Upper lobe of left lung (tissue), 6 donors: ENCODE measurements around the gene OPCML. TPM values are rescaled to one million over a fixed set of nuclear protein-coding genes. Genes with fewer than 3 reads are reported as not detected.

Experiments
- ATAC-seq, 2 donors: fragments of 200-7000 bp; cut with Tn5 transposase; one replicate each; pipeline ENCODE4 v1.9.1; 2022; ENCODE audit warnings: mild to moderate bottlenecking in 2 of 2, moderate library complexity in 2 of 2; ENCODE audit not compliant: low FRiP score in 2 of 2
- DNase-seq, 2 donors: peaks; one replicate each; pipeline ENCODE4 v3.0.0-alpha.2; 2019 to 2020
- H3K27ac ChIP-seq, 4 donors: fragments of 200-600 bp; sonication (generic); one replicate each; pipeline ENCODE4 v1.5.1; 2016 to 2019
- H3K27me3 ChIP-seq, 4 donors: fragments of 200-600 bp; sonication (generic); one replicate each; pipeline ENCODE4 v1.5.1; 2017 to 2019
- H3K36me3 ChIP-seq, 4 donors: fragments of 200-600 bp; sonication (generic); one replicate each; pipeline ENCODE4 v1.5.1; 2016 to 2019
- H3K4me1 ChIP-seq, 4 donors: fragments of 200-600 bp; sonication (generic); one replicate each; pipeline ENCODE4 v1.5.1; 2018 to 2019
- H3K4me3 ChIP-seq, 4 donors: fragments of 200-600 bp; sonication (generic); one replicate each; pipeline ENCODE4 v1.5.1; 2017 to 2019; ENCODE audit warnings: mild to moderate bottlenecking in 2 of 4, moderate library complexity in 1 of 4
- H3K9me3 ChIP-seq, 4 donors: fragments of 200-600 bp; sonication (generic); one replicate each; pipeline ENCODE4 v1.5.1; 2018 to 2019
- EP300 ChIP-seq, 4 donors: sonication (generic); formaldehyde crosslinking; IDR thresholded peaks; one replicate each; pipeline ENCODE4 v1.5.1; 2017; ENCODE audit warnings: antibody characterized with exemption in 4 of 4, control low read depth in 2 of 4
- POLR2A ChIP-seq, 4 donors: fragments of 450-650 bp; IDR thresholded peaks; one replicate each; pipeline ENCODE4 v1.5.1; 2016 to 2017; ENCODE audit warnings: antibody characterized with exemption in 4 of 4, mild to moderate bottlenecking in 2 of 4
- POLR2AphosphoS5 ChIP-seq, 2 donors: sonication (generic); formaldehyde crosslinking; IDR thresholded peaks; one replicate each; pipeline ENCODE4 v1.5.1; 2017; ENCODE audit warnings: antibody characterized with exemption in 2 of 2
- WGBS, 2 donors: methylation state at CpG; one replicate each; pipeline ENCODE4 v1.1.5; 2017 to 2018; 5-methylcytosine and 5-hydroxymethylcytosine counted together
- total RNA-seq, 6 donors: library from RNA; depleted of rRNA in 4 of 6; stranded (reverse); fragments of >200 nt in 4 of 6; gene quantifications; one replicate each; pipeline versions ENCODE4 v1.1.0 to v1.2.1, GENCODE V29; 2016 to 2021
- TF ChIP-seq, protein P1 (sequence below), 6 experiments: fragments of 450-650 bp in 4 of 6; fragments of 200-600 bp in 2 of 6; sonication (generic) in 2 of 6; IDR thresholded peaks; one replicate each; pipeline ENCODE4 v1.5.1; 2016 to 2019; ENCODE audit warnings: antibody characterized with exemption in 6 of 6
- donor health status: DM: no; HTN: no; CAD: no; lungs with moderate emphysema.
- donor health status: DM: no; HTN: yes; CAD: no; lungs with severe emphysema.

The OPCML gene
- total RNA-seq, 6 donors from 2014 or later, result 0.10 TPM; not detected in 5

GRCh38 chr11:132788816-132789325 is 743.4 kb downstream of the OPCML start:
- no peak overlapping the region for H3K27ac ChIP-seq
- H3K4me3 ChIP-seq, result no peak overlapping the region
- H3K9me3 ChIP-seq, result no peaks in the 10 kb centered on the region
- DNase-seq (no peak), ATAC-seq (no peak)
- TF ChIP-seq EP300 (IDR thresholded peaks at IDR 0.05) (no peak), POLR2A (IDR thresholded peaks at IDR 0.05) (no peak), POLR2AphosphoS5 (IDR thresholded peaks at IDR 0.05) (no peak)
- TF ChIP-seq, protein P1, sequence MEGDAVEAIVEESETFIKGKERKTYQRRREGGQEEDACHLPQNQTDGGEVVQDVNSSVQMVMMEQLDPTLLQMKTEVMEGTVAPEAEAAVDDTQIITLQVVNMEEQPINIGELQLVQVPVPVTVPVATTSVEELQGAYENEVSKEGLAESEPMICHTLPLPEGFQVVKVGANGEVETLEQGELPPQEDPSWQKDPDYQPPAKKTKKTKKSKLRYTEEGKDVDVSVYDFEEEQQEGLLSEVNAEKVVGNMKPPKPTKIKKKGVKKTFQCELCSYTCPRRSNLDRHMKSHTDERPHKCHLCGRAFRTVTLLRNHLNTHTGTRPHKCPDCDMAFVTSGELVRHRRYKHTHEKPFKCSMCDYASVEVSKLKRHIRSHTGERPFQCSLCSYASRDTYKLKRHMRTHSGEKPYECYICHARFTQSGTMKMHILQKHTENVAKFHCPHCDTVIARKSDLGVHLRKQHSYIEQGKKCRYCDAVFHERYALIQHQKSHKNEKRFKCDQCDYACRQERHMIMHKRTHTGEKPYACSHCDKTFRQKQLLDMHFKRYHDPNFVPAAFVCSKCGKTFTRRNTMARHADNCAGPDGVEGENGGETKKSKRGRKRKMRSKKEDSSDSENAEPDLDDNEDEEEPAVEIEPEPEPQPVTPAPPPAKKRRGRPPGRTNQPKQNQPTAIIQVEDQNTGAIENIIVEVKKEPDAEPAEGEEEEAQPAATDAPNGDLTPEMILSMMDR (IDR thresholded peaks at IDR 0.05), result no peak
- H3K4me1 ChIP-seq, result no peaks in the 10 kb centered on the region
- H3K27me3 ChIP-seq, result no peaks in the 10 kb centered on the region
- WGBS, 2 donors, result 59 to 60% methylated on average over 6 of the region's 6 CpGs
- H3K36me3 ChIP-seq, result no peaks in the 10 kb centered on the region

DNA sequence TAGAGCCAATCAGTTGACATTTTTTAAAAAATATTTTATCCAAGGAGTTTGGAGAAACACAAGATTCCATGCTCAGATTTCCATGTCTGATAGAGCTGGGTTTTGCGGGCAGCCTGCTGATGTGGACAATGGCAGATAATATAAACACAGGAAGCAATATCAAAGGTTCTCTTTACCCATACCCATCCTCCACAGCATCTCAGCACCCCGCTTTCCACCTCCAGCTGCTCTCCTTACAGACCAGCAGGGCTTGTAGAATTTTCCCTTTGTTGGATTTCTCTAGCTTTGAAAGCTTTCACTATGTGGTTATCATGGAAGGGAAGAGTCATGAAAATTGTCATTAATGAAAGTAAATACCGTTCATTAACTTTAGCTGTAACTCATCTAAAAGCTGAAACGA is 746.4 kb downstream of the OPCML start:
- Histone ChIP-seq H3K27me3 (no peaks in the 10 kb centered on the region), H3K27ac (no peak overlapping the region), H3K4me3 (no peak overlapping the region), H3K9me3 (no peaks in the 10 kb centered on the region), H3K36me3 (no peaks in the 10 kb centered on the region), H3K4me1 (no peaks in the 10 kb centered on the region)
- DNase-seq (no peak), ATAC-seq (no peak)
- WGBS, 2 donors, result 61 to 65% methylated on average over 4 of the region's 4 CpGs
- TF ChIP-seq POLR2AphosphoS5 (IDR thresholded peaks at IDR 0.05), result no peak
- no peak for TF ChIP-seq POLR2A (IDR thresholded peaks at IDR 0.05)
- TF ChIP-seq, protein P1 (IDR thresholded peaks at IDR 0.05), result no peak
- no peak for TF ChIP-seq EP300 (IDR thresholded peaks at IDR 0.05)

- Histone ChIP-seq H3K27ac (no peak overlapping the region), H3K4me1 (no peaks in the 10 kb centered on the region), H3K36me3 (no peaks in the 10 kb centered on the region), H3K9me3 (no peaks in the 10 kb centered on the region), H3K27me3 (no peaks in the 10 kb centered on the region), H3K4me3 (no peak overlapping the region)
- DNase-seq (no peak), ATAC-seq (no peak)
- 72 to 74% methylated on average over 5 of the region's 5 CpGs for WGBS, 2 donors
- TF ChIP-seq POLR2AphosphoS5 (IDR thresholded peaks at IDR 0.05) (no peak), POLR2A (IDR thresholded peaks at IDR 0.05) (no peak), EP300 (IDR thresholded peaks at IDR 0.05) (no peak)
- TF ChIP-seq, protein P1 (IDR thresholded peaks at IDR 0.05), result no peak
These were observed 747.9 kb downstream of the OPCML start for GRCh38 chr11:132784441-132784840.

GRCh38 chr11:132782102-132782501 is 750.2 kb downstream of the OPCML start:
- Histone ChIP-seq H3K4me3 (no peak overlapping the region), H3K9me3 (no peaks in the 10 kb centered on the region), H3K4me1 (no peaks in the 10 kb centered on the region), H3K27ac (no peak overlapping the region), H3K27me3 (no peaks in the 10 kb centered on the region), H3K36me3 (no peaks in the 10 kb centered on the region)
- no peak for DNase-seq
- TF ChIP-seq POLR2A (IDR thresholded peaks at IDR 0.05) (no peak), POLR2AphosphoS5 (IDR thresholded peaks at IDR 0.05) (no peak), EP300 (IDR thresholded peaks at IDR 0.05) (no peak)
- TF ChIP-seq, protein P1 (IDR thresholded peaks at IDR 0.05), result no peak
- ATAC-seq, result no peak
- WGBS, 2 donors, result 80 to 83% methylated on average over 6 of the region's 6 CpGs

DNA sequence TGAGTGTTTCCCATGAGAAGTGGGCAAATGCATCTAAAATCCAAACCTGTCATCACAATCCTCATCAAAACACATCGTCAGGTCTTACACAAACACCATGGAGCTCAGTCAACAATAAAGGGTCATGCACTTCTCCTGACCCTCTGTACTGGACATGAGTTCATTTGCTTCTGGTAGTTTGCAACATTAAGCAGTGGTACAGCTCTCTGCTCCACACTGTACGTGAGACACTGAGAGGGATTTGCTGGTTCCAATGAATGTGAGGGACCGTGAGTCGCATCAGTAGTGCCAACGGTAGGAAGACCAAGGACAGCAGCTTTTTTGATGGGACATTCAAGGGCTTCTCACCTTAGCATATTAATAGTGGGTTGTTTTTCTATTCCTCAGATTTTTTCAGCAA is 752.3 kb downstream of the OPCML start:
- Histone ChIP-seq H3K27ac (no peak overlapping the region), H3K36me3 (no peaks in the 10 kb centered on the region), H3K27me3 (no peaks in the 10 kb centered on the region), H3K4me1 (no peaks in the 10 kb centered on the region), H3K9me3 (no peaks in the 10 kb centered on the region), H3K4me3 (no peak overlapping the region)
- WGBS, 2 donors, result 60 to 68% methylated on average over 4 to 5 of the region's 5 CpGs
- ATAC-seq, result no peak
- TF ChIP-seq POLR2A (IDR thresholded peaks at IDR 0.05) (no peak), EP300 (IDR thresholded peaks at IDR 0.05) (no peak), POLR2AphosphoS5 (IDR thresholded peaks at IDR 0.05) (no peak)
- TF ChIP-seq, protein P1 (IDR thresholded peaks at IDR 0.05), result no peak
- no peak for DNase-seq
